ENCODE data around the gene IFIT3. TPM values are rescaled to one million over a fixed set of nuclear protein-coding genes. Genes with fewer than 3 reads are reported as not detected.
A peak's percentile ranks its signal among the peaks of the same experiment; 100 is the strongest.

IFIT3 gene
- 1 to 10 TPM; 2.3 to 4.4 (median 3.9) TPM for total RNA-seq
- 4.3 TPM for total RNA-seq (2013)
- 3.9 to 694 (median 40.9) reads per million in 29 experiments for total RNA-seq

- CTCF ChIA-PET, result interaction anchor here (0.6 to 1.6 kb wide), 3 partner anchors 26 to 76 kb away, joined by 3 read pairs; partner anchors contain the start of genes IFIT2 (in 1 of the 2) and LIPA (in 1 of the 2)
- Histone ChIP-seq H3K4me1 (ENCODE audit: control insufficient read depth in 1 of 2, extremely low read depth in 1 of 2, insufficient read depth in 2 of 2, low read length in 2 of 2) (peaks cover 30% of the 10 kb centered on the region in 2 experiments), H3K4me3 (ENCODE audit: control insufficient read depth in 1 of 2, extremely low read depth in 1 of 2, low read length in 1 of 2) (peak within 1 kb of the TSS; percentile 55 to 64), H3K27me3 (replicated peaks in 1 of 2; ENCODE audit: control insufficient read depth in 2 of 2, extremely low read depth in 1 of 2, insufficient read depth in 2 of 2, low read length in 1 of 2) (no peaks in the 10 kb centered on the region), H3K9me3 (no peaks in the 10 kb centered on the region), H3K27ac (ENCODE audit: low read length) (peak within 1 kb of the TSS; percentile 66), H3K36me3 (ENCODE audit: control insufficient read depth in 2 of 2, extremely low read depth in 1 of 2, insufficient read depth in 1 of 2, low read length in 1 of 2) (no peaks in the 10 kb centered on the region)
- H3K27ac Mint-ChIP-seq, result peak within 1 kb of the TSS; percentile 93 to 94
- DNase-seq, result peak in 1 of 35 experiments; percentile 59
- peak within 1 kb of the TSS; percentile 91 to 95 (median 92) for H3K4me3 Mint-ChIP-seq
- POLR2A ChIA-PET, result interaction anchor here in 1 of 2 donors (1.1 kb wide), 1 partner anchor 26 kb away, joined by 10 read pairs; the partner anchor contains the start of gene IFIT2
- ATAC-seq (replicated peaks in 1 of 4), result peak; percentile 30 to 46 (median 46)
- peaks cover 51 to 58% (median 57%) of the 10 kb centered on the region in 3 donors for H3K4me1 Mint-ChIP-seq
- no peaks in the 10 kb centered on the region for H3K9me3 Mint-ChIP-seq
- 6% methylated on average over 6 of the region's 7 CpGs for WGBS (ENCODE audit: insufficient coverage)
- no peaks in the 10 kb centered on the region for H3K27me3 Mint-ChIP-seq
- no peaks in the 10 kb centered on the region for H3K36me3 Mint-ChIP-seq
These were observed at the start of gene IFIT3 for GRCh38 chr10:89327803-89328441. Gene IFIT3, plus strand, starts transcription at chr10:89327997. Its CDS starts 77 bp downstream, at chr10:89328074.

- DNase-seq, result no peak
- Mint-ChIP-seq H3K4me1 (no peaks in the 10 kb centered on the region), H3K36me3 (no peaks in the 10 kb centered on the region), H3K4me3 (no peak overlapping the region), H3K27me3 (peaks cover 2 to 4% of the 10 kb centered on the region in 2 donors), H3K27ac (no peak overlapping the region), H3K9me3 (no peaks in the 10 kb centered on the region)
- POLR2A ChIA-PET, result no interaction called here
- ATAC-seq (replicated peaks in 1 of 4), result no peak
- Histone ChIP-seq H3K27me3 (replicated peaks in 1 of 2; ENCODE audit: control insufficient read depth in 2 of 2, extremely low read depth in 1 of 2, insufficient read depth in 2 of 2, low read length in 1 of 2) (no peaks in the 10 kb centered on the region), H3K27ac (ENCODE audit: low read length) (no peak overlapping the region), H3K4me3 (ENCODE audit: control insufficient read depth in 1 of 2, extremely low read depth in 1 of 2, low read length in 1 of 2) (no peak overlapping the region), H3K36me3 (ENCODE audit: control insufficient read depth in 2 of 2, extremely low read depth in 1 of 2, insufficient read depth in 1 of 2, low read length in 1 of 2) (no peaks in the 10 kb centered on the region), H3K9me3 (no peaks in the 10 kb centered on the region), H3K4me1 (ENCODE audit: control insufficient read depth in 1 of 2, extremely low read depth in 1 of 2, insufficient read depth in 2 of 2, low read length in 2 of 2) (no peaks in the 10 kb centered on the region)
- WGBS (ENCODE audit: insufficient coverage), result no CpG with 5 or more reads among the region's 1 CpG
- CTCF ChIA-PET, result interaction anchor here in 1 of 2 donors (0.6 kb wide), 1 partner anchor 366 kb away, joined by 3 read pairs; no protein-coding TSS in a partner anchor
These were observed 49.7 kb upstream of the IFIT3 start for GRCh38 chr10:89278034-89278535.

- ATAC-seq (replicated peaks in 1 of 4) (no peak), DNase-seq (no peak)
- H3K4me3 Mint-ChIP-seq, result no peak overlapping the region
- no peak overlapping the region for H3K27ac Mint-ChIP-seq
- ChIA-PET CTCF (no interaction called here), POLR2A (no interaction called here)
- Histone ChIP-seq H3K4me1 (ENCODE audit: control insufficient read depth in 1 of 2, extremely low read depth in 1 of 2, insufficient read depth in 2 of 2, low read length in 2 of 2) (no peaks in the 10 kb centered on the region), H3K4me3 (ENCODE audit: control insufficient read depth in 1 of 2, extremely low read depth in 1 of 2, low read length in 1 of 2) (no peak overlapping the region), H3K9me3 (no peaks in the 10 kb centered on the region), H3K27me3 (replicated peaks in 1 of 2; ENCODE audit: control insufficient read depth in 2 of 2, extremely low read depth in 1 of 2, insufficient read depth in 2 of 2, low read length in 1 of 2) (no peaks in the 10 kb centered on the region), H3K36me3 (ENCODE audit: control insufficient read depth in 2 of 2, extremely low read depth in 1 of 2, insufficient read depth in 1 of 2, low read length in 1 of 2) (no peaks in the 10 kb centered on the region), H3K27ac (ENCODE audit: low read length) (no peak overlapping the region)
- peaks cover 2 to 4% of the 10 kb centered on the region in 2 donors for H3K27me3 Mint-ChIP-seq
- no peaks in the 10 kb centered on the region for H3K9me3 Mint-ChIP-seq
- no peaks in the 10 kb centered on the region for H3K4me1 Mint-ChIP-seq
- no peaks in the 10 kb centered on the region for H3K36me3 Mint-ChIP-seq
These were observed 48.9 kb upstream of the IFIT3 start for GRCh38 chr10:89278900-89279392.

- Histone ChIP-seq H3K4me1 (ENCODE audit: control insufficient read depth in 1 of 2, extremely low read depth in 1 of 2, insufficient read depth in 2 of 2, low read length in 2 of 2) (no peaks in the 10 kb centered on the region), H3K27ac (ENCODE audit: low read length) (no peak overlapping the region), H3K4me3 (ENCODE audit: control insufficient read depth in 1 of 2, extremely low read depth in 1 of 2, low read length in 1 of 2) (no peak overlapping the region), H3K27me3 (replicated peaks in 1 of 2; ENCODE audit: control insufficient read depth in 2 of 2, extremely low read depth in 1 of 2, insufficient read depth in 2 of 2, low read length in 1 of 2) (no peaks in the 10 kb centered on the region), H3K36me3 (ENCODE audit: control insufficient read depth in 2 of 2, extremely low read depth in 1 of 2, insufficient read depth in 1 of 2, low read length in 1 of 2) (no peaks in the 10 kb centered on the region), H3K9me3 (no peaks in the 10 kb centered on the region)
- Mint-ChIP-seq H3K27ac (no peak overlapping the region), H3K27me3 (peaks cover 2 to 4% of the 10 kb centered on the region in 2 donors), H3K36me3 (no peaks in the 10 kb centered on the region), H3K4me3 (no peak overlapping the region), H3K9me3 (no peaks in the 10 kb centered on the region), H3K4me1 (no peaks in the 10 kb centered on the region)
- ChIA-PET POLR2A (no interaction called here), CTCF (no interaction called here)
- WGBS (ENCODE audit: insufficient coverage), result no CpG with 5 or more reads among the region's 1 CpG
- ATAC-seq (replicated peaks in 1 of 4) (no peak), DNase-seq (no peak)
These were observed 48.4 kb upstream of the IFIT3 start for GRCh38 chr10:89279421-89279869.

- Histone ChIP-seq H3K27ac (ENCODE audit: low read length) (no peak overlapping the region), H3K4me1 (ENCODE audit: control insufficient read depth in 1 of 2, extremely low read depth in 1 of 2, insufficient read depth in 2 of 2, low read length in 2 of 2) (no peaks in the 10 kb centered on the region), H3K27me3 (replicated peaks in 1 of 2; ENCODE audit: control insufficient read depth in 2 of 2, extremely low read depth in 1 of 2, insufficient read depth in 2 of 2, low read length in 1 of 2) (no peaks in the 10 kb centered on the region), H3K36me3 (ENCODE audit: control insufficient read depth in 2 of 2, extremely low read depth in 1 of 2, insufficient read depth in 1 of 2, low read length in 1 of 2) (no peaks in the 10 kb centered on the region), H3K4me3 (ENCODE audit: control insufficient read depth in 1 of 2, extremely low read depth in 1 of 2, low read length in 1 of 2) (no peak overlapping the region), H3K9me3 (no peaks in the 10 kb centered on the region)
- no CpG with 5 or more reads among the region's 3 CpGs for WGBS (ENCODE audit: insufficient coverage)
- ATAC-seq (replicated peaks in 1 of 4) (no peak), DNase-seq (no peak)
- ChIA-PET CTCF (no interaction called here), POLR2A (no interaction called here)
- H3K27ac Mint-ChIP-seq, result no peak overlapping the region
- no peaks in the 10 kb centered on the region for H3K4me1 Mint-ChIP-seq
- H3K4me3 Mint-ChIP-seq, result no peak overlapping the region
- H3K9me3 Mint-ChIP-seq, result no peaks in the 10 kb centered on the region
- peaks cover 0 to under 1% of the 10 kb centered on the region in 2 donors for H3K27me3 Mint-ChIP-seq
- H3K36me3 Mint-ChIP-seq, result no peaks in the 10 kb centered on the region
These were observed 47.3 kb upstream of the IFIT3 start for GRCh38 chr10:89280508-89280907.

- Mint-ChIP-seq H3K4me1 (no peaks in the 10 kb centered on the region), H3K9me3 (no peaks in the 10 kb centered on the region), H3K27ac (no peak overlapping the region), H3K36me3 (no peaks in the 10 kb centered on the region), H3K4me3 (no peak overlapping the region), H3K27me3 (peaks cover 0 to 4% of the 10 kb centered on the region in 2 donors)
- no peaks in the 10 kb centered on the region for H3K4me1 ChIP-seq (ENCODE audit: control insufficient read depth in 1 of 2, extremely low read depth in 1 of 2, insufficient read depth in 2 of 2, low read length in 2 of 2)
- DNase-seq (no peak), ATAC-seq (replicated peaks in 1 of 4) (no peak)
- no peaks in the 10 kb centered on the region for H3K9me3 ChIP-seq
- no peak overlapping the region for H3K4me3 ChIP-seq (ENCODE audit: control insufficient read depth in 1 of 2, extremely low read depth in 1 of 2, low read length in 1 of 2)
- 100% methylated on average over 1 of the region's 4 CpGs for WGBS (ENCODE audit: insufficient coverage)
- CTCF ChIA-PET, result no interaction called here
- H3K27ac ChIP-seq (ENCODE audit: low read length), result no peak overlapping the region
- peaks cover 0 to 2% of the 10 kb centered on the region in 2 experiments for H3K27me3 ChIP-seq (replicated peaks in 1 of 2; ENCODE audit: control insufficient read depth in 2 of 2, extremely low read depth in 1 of 2, insufficient read depth in 2 of 2, low read length in 1 of 2)
- POLR2A ChIA-PET, result no interaction called here
- no peaks in the 10 kb centered on the region for H3K36me3 ChIP-seq (ENCODE audit: control insufficient read depth in 2 of 2, extremely low read depth in 1 of 2, insufficient read depth in 1 of 2, low read length in 1 of 2)
These were observed 46.0 kb upstream of the IFIT3 start for GRCh38 chr10:89281606-89282395.

Data from T-cell (primary cell).